ENCODE measurements around the gene CAPRIN1.

- TF ChIP-seq POLR2AphosphoS5 (IDR thresholded peaks at IDR 0.05; ENCODE audit: low read depth), result no peak
- TF ChIP-seq REST (IDR thresholded peaks at IDR 0.05; ENCODE audit: unreplicated experiment), result no peak
These were observed 23.8 kb downstream of the CAPRIN1 start for GRCh38 chr11:34075178-34075820.

All from GM23338 (cell line).